ENCODE results near the gene ALDH1L1.

DNA sequence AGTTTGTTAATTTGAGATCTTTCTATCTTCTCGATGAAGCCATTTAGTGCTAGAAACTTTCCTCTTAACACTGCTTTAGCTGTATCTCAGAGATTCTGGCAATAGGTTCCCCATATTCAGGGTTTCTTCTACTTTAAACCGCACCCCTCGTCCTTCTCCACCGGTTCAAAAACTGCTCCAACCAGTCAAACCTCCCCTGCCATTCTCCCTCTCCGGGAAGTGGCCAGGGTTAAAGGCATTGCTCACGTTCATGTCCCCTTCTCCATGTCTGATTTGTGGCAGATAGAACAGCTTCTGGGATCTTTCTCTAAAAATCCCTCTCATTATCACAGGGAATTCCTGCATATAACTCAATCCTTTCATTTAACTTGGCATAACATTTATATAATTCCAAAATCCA, 14.4 kb downstream of the ALDH1L1 start:
- TF ChIP-seq, protein P1, sequence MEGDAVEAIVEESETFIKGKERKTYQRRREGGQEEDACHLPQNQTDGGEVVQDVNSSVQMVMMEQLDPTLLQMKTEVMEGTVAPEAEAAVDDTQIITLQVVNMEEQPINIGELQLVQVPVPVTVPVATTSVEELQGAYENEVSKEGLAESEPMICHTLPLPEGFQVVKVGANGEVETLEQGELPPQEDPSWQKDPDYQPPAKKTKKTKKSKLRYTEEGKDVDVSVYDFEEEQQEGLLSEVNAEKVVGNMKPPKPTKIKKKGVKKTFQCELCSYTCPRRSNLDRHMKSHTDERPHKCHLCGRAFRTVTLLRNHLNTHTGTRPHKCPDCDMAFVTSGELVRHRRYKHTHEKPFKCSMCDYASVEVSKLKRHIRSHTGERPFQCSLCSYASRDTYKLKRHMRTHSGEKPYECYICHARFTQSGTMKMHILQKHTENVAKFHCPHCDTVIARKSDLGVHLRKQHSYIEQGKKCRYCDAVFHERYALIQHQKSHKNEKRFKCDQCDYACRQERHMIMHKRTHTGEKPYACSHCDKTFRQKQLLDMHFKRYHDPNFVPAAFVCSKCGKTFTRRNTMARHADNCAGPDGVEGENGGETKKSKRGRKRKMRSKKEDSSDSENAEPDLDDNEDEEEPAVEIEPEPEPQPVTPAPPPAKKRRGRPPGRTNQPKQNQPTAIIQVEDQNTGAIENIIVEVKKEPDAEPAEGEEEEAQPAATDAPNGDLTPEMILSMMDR (IDR thresholded peaks at IDR 0.05): no peak
- no peak for TF ChIP-seq POLR2A (IDR thresholded peaks at IDR 0.05)

Data from ovary (tissue), 3 donors.